Body of pancreas (tissue), 4 donors: Measurements from ENCODE around the gene MED25. TPM values are rescaled to one million over a fixed set of nuclear protein-coding genes. Genes with fewer than 3 reads are reported as not detected.

Experiments
- ATAC-seq: fragments of 150-250 bp; one replicate; pipeline ENCODE4 v1.9.1; 2016
- DNase-seq, 4 donors: peaks; one replicate each; pipeline ENCODE4 v3.0.0-alpha.2; 2019
- H3K27ac ChIP-seq, 4 donors: fragments of 200-600 bp; sonication (generic); 1 replicate in 3 of 4; 2 replicates in 1 of 4; pipeline versions ENCODE4 v1.5.1 to v1.6.1; 2016 to 2019; ENCODE audit warnings: mild to moderate bottlenecking in 1 of 4, mixed read lengths in 1 of 4, moderate library complexity in 1 of 4
- H3K27me3 ChIP-seq, 2 donors: fragments of 200-600 bp; sonication (generic); one replicate each; pipeline ENCODE4 v1.6.0; 2016; ENCODE audit warnings: mild to moderate bottlenecking in 1 of 2
- H3K36me3 ChIP-seq, 2 donors: fragments of 200-600 bp; sonication (generic); replicated peaks in 1 of 2; 2 replicates each; pipeline ENCODE4 v1.5.1; 2016; ENCODE audit warnings: low read depth in 2 of 2; ENCODE audit not compliant: insufficient read depth in 1 of 2
- H3K4me1 ChIP-seq: fragments of 200-600 bp; sonication (generic); one replicate; pipeline ENCODE4 v1.6.0; 2016
- H3K4me3 ChIP-seq, 2 donors: fragments of 200-600 bp; sonication (generic); 1 replicate in 1 of 2; 2 replicates in 1 of 2; pipeline ENCODE4 v1.5.1; 2016 to 2019
- H3K9me3 ChIP-seq, 3 donors: fragments of 200-600 bp; sonication (generic); 1 replicate in 2 of 3; 2 replicates in 1 of 3; pipeline ENCODE4 v1.5.1; 2016
- CTCF ChIP-seq, 7 experiments: fragments of 450-650 bp in 4 of 7; fragments of 200-600 bp in 3 of 7; sonication (generic) in 3 of 7; IDR thresholded peaks; one replicate each; pipeline ENCODE4 v1.5.1; 2016 to 2019; ENCODE audit warnings: antibody characterized with exemption in 7 of 7
- POLR2A ChIP-seq, 3 donors: fragments of 450-650 bp; IDR thresholded peaks; one replicate each; pipeline ENCODE4 v1.6.1; 2016; ENCODE audit warnings: antibody characterized with exemption in 3 of 3, mild to moderate bottlenecking in 2 of 3
- WGBS, 2 donors: methylation state at CpG; one replicate each; pipeline ENCODE4 v1.1.5; 2017; 5-methylcytosine and 5-hydroxymethylcytosine counted together
- intact Hi-C: fragments of 100-400 bp; cut with DNase I; formaldehyde crosslinking; loops from one replicate; pipeline ENCODE4 v1.15.1; 2023
- total RNA-seq, 2 donors: library from RNA; depleted of rRNA; stranded (reverse); fragments of >200 nt; gene quantifications; one replicate each; pipeline ENCODE4 v1.1.0, GENCODE V29; 2016

MED25 gene
- total RNA-seq, 2 donors from 2014 or later: 15.8 to 16.9 TPM

DNA sequence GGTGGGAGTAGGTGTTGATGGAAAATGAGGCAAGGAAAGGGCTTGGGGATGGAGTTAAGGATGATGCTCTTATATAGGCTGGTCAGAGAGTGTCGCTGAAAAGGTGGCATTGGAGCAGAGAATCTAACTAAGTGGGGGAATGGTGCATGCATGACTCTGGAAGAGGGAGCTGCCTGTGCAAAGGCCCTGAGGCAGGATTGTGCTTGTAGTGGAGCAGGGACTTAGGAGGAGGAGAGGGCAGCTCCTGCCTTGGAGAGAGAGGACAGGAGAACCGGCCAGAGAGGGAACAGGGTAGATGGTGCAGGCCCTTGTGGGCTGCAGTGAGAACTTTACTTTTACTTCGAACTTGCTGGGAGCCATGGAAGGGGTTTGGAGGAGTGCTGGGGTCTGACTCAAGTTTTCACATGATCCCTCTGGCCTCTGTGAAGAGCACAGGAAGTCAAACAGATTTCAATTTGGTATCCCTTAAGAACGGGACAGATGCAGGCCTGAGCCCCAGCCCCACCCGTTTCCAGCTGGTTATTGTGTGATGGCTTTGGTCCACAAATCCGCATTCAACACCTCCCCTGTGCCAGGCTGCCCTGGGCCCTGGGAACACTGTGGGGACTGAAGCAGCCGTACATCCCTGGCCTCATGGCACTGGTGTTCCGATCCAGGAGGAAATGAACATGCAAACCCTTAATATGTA lies 44.3 kb upstream of the MED25 start:
- H3K27ac ChIP-seq: no peak overlapping the region
- H3K9me3 ChIP-seq: no peaks in the 10 kb centered on the region
- H3K4me1 ChIP-seq: peaks cover under 1% of the 10 kb centered on the region
- no peaks in the 10 kb centered on the region for H3K36me3 ChIP-seq
- TF ChIP-seq CTCF (IDR thresholded peaks at IDR 0.05) (no peak), POLR2A (IDR thresholded peaks at IDR 0.05) (no peak)
- WGBS, 2 donors: 79 to 84% methylated on average over 8 of the region's 8 CpGs
- H3K4me3 ChIP-seq: no peak overlapping the region
- DNase-seq: no peak
- ATAC-seq: no peak
- no peaks in the 10 kb centered on the region for H3K27me3 ChIP-seq
- intact Hi-C loops: no loop called here

GRCh38 chr19:49774969-49775368 lies 43.1 kb upstream of the MED25 start:
- no peaks in the 10 kb centered on the region for H3K4me1 ChIP-seq
- ATAC-seq: no peak
- H3K4me3 ChIP-seq: no peak overlapping the region
- H3K27ac ChIP-seq: no peak overlapping the region
- TF ChIP-seq CTCF (IDR thresholded peaks at IDR 0.05) (no peak), POLR2A (IDR thresholded peaks at IDR 0.05) (no peak)
- H3K36me3 ChIP-seq: no peaks in the 10 kb centered on the region
- WGBS, 2 donors: 88 to 95% methylated on average over 8 of the region's 8 CpGs
- no peaks in the 10 kb centered on the region for H3K27me3 ChIP-seq
- intact Hi-C loops: no loop called here
- no peak for DNase-seq
- no peaks in the 10 kb centered on the region for H3K9me3 ChIP-seq

GRCh38 chr19:49775742-49776370 lies 42.2 kb upstream of the MED25 start:
- WGBS, 2 donors: 93 to 95% methylated on average over 20 of the region's 20 CpGs
- H3K4me3 ChIP-seq: no peak overlapping the region
- ATAC-seq (no peak), DNase-seq (no peak)
- no peaks in the 10 kb centered on the region for H3K9me3 ChIP-seq
- H3K27ac ChIP-seq: no peak overlapping the region
- TF ChIP-seq CTCF (IDR thresholded peaks at IDR 0.05) (no peak), POLR2A (IDR thresholded peaks at IDR 0.05) (no peak)
- H3K27me3 ChIP-seq: no peaks in the 10 kb centered on the region
- intact Hi-C loops: no loop called here
- no peaks in the 10 kb centered on the region for H3K36me3 ChIP-seq
- H3K4me1 ChIP-seq: no peaks in the 10 kb centered on the region

DNA sequence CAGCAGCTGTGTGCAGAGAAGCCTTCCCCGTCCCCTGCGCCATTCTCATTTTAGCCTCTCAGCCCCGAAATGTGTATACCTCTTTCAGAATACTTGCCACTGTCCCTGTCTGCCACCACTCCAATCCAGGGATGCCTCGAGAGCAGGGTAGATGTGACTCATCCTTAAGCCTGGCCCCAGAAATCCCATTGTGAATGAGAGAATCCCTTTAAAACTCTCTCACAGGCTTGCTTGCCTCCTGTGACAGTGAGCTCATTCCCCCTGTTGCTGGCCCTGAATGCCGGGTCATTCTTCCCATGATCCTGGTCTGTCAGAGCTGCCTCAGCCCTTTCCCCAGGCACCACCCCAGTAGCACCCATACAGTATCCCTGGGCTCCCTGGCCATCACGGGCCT lies 41.7 kb upstream of the MED25 start:
- Histone ChIP-seq H3K9me3 (no peaks in the 10 kb centered on the region), H3K36me3 (no peaks in the 10 kb centered on the region), H3K27me3 (no peaks in the 10 kb centered on the region), H3K4me1 (no peaks in the 10 kb centered on the region), H3K4me3 (no peak overlapping the region), H3K27ac (no peak overlapping the region)
- ATAC-seq: no peak
- DNase-seq: no peak
- no peak for TF ChIP-seq CTCF (IDR thresholded peaks at IDR 0.05)
- no peak for TF ChIP-seq POLR2A (IDR thresholded peaks at IDR 0.05)
- WGBS, 2 donors: 96 to 99% methylated on average over 6 of the region's 6 CpGs
- intact Hi-C loops: no loop called here
